Panc1 (cell line): ENCODE data around the gene WIPF1. TPM values are rescaled to one million over a fixed set of nuclear protein-coding genes. Genes with fewer than 3 reads are reported as not detected.

Source experiments
- ATAC-seq: fragments of 200-7000 bp; cut with Tn5 transposase; 2 replicates; pipeline ENCODE4 v1.9.1; 2020; ENCODE audit warnings: mild to moderate bottlenecking, moderate library complexity
- BruUV-seq: library from RNA; stranded (reverse); fragments of 400-500 nt; replicated peaks from 2 replicates; lab custom pipeline; 2021; lab: Mats Ljungman, UMichigan
- CTCF ChIA-PET: fragments of 300-600 bp; sonication (Branson Sonifier 250); formaldehyde crosslinking; loops from one replicate; lab custom pipeline; 2022; ENCODE audit warnings: antibody characterized with exemption; lab: Charles Lee
- POLR2A ChIA-PET: fragments of 300-600 bp; sonication (Branson Sonifier 250); formaldehyde crosslinking; loops from one replicate; lab custom pipeline; 2022; ENCODE audit warnings: antibody characterized with exemption; lab: Charles Lee
- DNase-seq: peaks from one replicate; pipeline ENCODE4 v3.0.0-alpha.2; 2010; ENCODE audit warnings: low read depth, low spot score
- H3K27ac ChIP-seq: 2 replicates; pipeline ENCODE4 v1.5.1; 2011; ENCODE audit warnings: mild to moderate bottlenecking, low read length, inconsistent platforms
- H3K27me3 ChIP-seq: fragments of 200-500 bp; sonication (Bioruptor generic); 2 replicates; pipeline ENCODE4 v1.6.0; 2014; ENCODE audit warnings: low read length, inconsistent platforms; ENCODE audit not compliant: control insufficient read depth, insufficient read depth
- H3K36me3 ChIP-seq: fragments of 200-500 bp; sonication (Bioruptor generic); 2 replicates; pipeline ENCODE4 v1.5.1; 2014; ENCODE audit warnings: inconsistent platforms, mild to moderate bottlenecking, low read length, moderate library complexity; ENCODE audit not compliant: control insufficient read depth, insufficient read depth
- H3K4me1 ChIP-seq: 2 replicates; pipeline ENCODE4 v1.5.1; 2011; ENCODE audit warnings: inconsistent platforms, mild to moderate bottlenecking, low read length, moderate library complexity; ENCODE audit not compliant: control insufficient read depth, insufficient read depth
- H3K4me3 ChIP-seq, 2 experiments: 2 replicates each; pipeline ENCODE4 v1.5.1; 2011 to 2012; ENCODE audit warnings: low read depth in 2 of 2, low read length in 2 of 2, mild to moderate bottlenecking in 2 of 2, inconsistent platforms in 1 of 2, moderate library complexity in 1 of 2
- H3K9me3 ChIP-seq: fragments of 200-500 bp; sonication (Bioruptor generic); 2 replicates; pipeline ENCODE4 v1.5.1; 2014; ENCODE audit warnings: low read depth, mild to moderate bottlenecking, inconsistent platforms, low read length, moderate library complexity; ENCODE audit not compliant: control insufficient read depth, insufficient read depth
- POLR2AphosphoS5 ChIP-seq: IDR thresholded peaks from 2 replicates; pipeline ENCODE4 v1.6.1; 2012; ENCODE audit warnings: mild to moderate bottlenecking, low read depth, low read length, moderate library complexity
- SIN3A ChIP-seq: IDR thresholded peaks from 2 replicates; pipeline ENCODE4 v1.6.1; 2012; ENCODE audit warnings: low read depth, mild to moderate bottlenecking, low read length, moderate library complexity, borderline replicate concordance; ENCODE audit not compliant: insufficient read depth
- TCF7L2 ChIP-seq: IDR thresholded peaks from 2 replicates; pipeline ENCODE4 v1.6.1; 2011; ENCODE audit warnings: mild to moderate bottlenecking, low read depth, low read length, inconsistent platforms
- in situ Hi-C: cut with HindIII; loops from 2 replicates; pipeline ENCODE4 v1.10.0; 2016; ENCODE audit warnings: low sequenced_read_pairs, low pct_unique_long_range_greater_than_20kb
- intact Hi-C: fragments of 100-400 bp; cut with micrococcal nuclease; formaldehyde crosslinking; loops from one replicate; pipeline ENCODE4 v1.10.0; 2022; ENCODE audit not compliant: unreplicated experiment
- total RNA-seq: library from RNA; stranded (reverse); gene quantifications from one replicate; pipeline ENCODE4 v1.2.1, GENCODE V29; 2021; ENCODE audit not compliant: unreplicated experiment
- TF ChIP-seq, protein P1 (sequence below): fragments of 450-650 bp; IDR thresholded peaks from 2 replicates; pipeline ENCODE4 v1.5.1; 2017; ENCODE audit warnings: mild to moderate bottlenecking
- TF ChIP-seq, protein P2 (sequence below), 2 experiments: IDR thresholded peaks; 2 replicates each; pipeline ENCODE4 v1.6.1; 2011 to 2012; ENCODE audit warnings: low read depth in 2 of 2, control low read depth in 1 of 2, low read length in 1 of 2, mild to moderate bottlenecking in 1 of 2, moderate library complexity in 1 of 2; ENCODE audit not compliant: insufficient read depth in 1 of 2

WIPF1 gene
- total RNA-seq, 1 experiment from 2014 or later, result 8.3 TPM

DNA sequence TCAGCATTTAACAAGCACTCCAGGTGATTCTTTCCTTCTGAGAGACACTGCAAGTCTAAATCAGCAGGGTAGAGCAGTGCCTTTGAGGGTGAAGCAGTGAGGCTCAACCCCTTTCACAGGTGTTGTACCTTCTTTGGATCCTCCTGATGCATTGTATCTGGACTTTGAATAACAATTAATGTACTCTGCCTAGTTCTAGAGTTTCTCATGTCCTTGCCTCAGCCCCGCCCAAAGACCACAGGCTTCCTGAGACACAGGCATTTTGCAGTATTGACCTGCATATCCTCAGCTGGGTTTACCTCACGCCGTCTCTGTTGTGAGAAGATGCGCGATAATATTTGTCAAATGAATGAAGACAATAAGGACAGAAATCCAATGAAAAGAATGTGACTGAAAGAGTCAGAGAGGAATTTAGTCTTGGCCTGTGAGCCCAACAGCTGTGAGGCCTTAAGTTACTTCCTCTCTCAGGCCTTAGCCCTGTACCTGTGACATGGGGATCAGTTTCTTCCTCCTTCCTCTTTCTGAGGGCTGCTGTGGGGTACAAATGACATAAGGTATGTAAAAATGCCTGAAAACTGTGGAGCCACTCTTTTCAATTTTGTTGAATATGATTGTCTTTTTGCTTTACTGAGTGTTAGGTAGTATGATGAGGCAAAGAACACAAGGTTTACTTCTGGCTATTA, 43.7 kb downstream of the WIPF1 start:
- TF ChIP-seq, protein P1, sequence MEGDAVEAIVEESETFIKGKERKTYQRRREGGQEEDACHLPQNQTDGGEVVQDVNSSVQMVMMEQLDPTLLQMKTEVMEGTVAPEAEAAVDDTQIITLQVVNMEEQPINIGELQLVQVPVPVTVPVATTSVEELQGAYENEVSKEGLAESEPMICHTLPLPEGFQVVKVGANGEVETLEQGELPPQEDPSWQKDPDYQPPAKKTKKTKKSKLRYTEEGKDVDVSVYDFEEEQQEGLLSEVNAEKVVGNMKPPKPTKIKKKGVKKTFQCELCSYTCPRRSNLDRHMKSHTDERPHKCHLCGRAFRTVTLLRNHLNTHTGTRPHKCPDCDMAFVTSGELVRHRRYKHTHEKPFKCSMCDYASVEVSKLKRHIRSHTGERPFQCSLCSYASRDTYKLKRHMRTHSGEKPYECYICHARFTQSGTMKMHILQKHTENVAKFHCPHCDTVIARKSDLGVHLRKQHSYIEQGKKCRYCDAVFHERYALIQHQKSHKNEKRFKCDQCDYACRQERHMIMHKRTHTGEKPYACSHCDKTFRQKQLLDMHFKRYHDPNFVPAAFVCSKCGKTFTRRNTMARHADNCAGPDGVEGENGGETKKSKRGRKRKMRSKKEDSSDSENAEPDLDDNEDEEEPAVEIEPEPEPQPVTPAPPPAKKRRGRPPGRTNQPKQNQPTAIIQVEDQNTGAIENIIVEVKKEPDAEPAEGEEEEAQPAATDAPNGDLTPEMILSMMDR, result no peak
- TF ChIP-seq SIN3A (no peak), TCF7L2 (no peak), POLR2AphosphoS5 (no peak)
- TF ChIP-seq, protein P2, sequence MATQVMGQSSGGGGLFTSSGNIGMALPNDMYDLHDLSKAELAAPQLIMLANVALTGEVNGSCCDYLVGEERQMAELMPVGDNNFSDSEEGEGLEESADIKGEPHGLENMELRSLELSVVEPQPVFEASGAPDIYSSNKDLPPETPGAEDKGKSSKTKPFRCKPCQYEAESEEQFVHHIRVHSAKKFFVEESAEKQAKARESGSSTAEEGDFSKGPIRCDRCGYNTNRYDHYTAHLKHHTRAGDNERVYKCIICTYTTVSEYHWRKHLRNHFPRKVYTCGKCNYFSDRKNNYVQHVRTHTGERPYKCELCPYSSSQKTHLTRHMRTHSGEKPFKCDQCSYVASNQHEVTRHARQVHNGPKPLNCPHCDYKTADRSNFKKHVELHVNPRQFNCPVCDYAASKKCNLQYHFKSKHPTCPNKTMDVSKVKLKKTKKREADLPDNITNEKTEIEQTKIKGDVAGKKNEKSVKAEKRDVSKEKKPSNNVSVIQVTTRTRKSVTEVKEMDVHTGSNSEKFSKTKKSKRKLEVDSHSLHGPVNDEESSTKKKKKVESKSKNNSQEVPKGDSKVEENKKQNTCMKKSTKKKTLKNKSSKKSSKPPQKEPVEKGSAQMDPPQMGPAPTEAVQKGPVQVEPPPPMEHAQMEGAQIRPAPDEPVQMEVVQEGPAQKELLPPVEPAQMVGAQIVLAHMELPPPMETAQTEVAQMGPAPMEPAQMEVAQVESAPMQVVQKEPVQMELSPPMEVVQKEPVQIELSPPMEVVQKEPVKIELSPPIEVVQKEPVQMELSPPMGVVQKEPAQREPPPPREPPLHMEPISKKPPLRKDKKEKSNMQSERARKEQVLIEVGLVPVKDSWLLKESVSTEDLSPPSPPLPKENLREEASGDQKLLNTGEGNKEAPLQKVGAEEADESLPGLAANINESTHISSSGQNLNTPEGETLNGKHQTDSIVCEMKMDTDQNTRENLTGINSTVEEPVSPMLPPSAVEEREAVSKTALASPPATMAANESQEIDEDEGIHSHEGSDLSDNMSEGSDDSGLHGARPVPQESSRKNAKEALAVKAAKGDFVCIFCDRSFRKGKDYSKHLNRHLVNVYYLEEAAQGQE (IDR thresholded peaks at IDR 0.05; ENCODE audit: insufficient read depth in 1 of 2, low read depth in 2 of 2, low read length in 1 of 2), result no peak
- Histone ChIP-seq H3K4me3 (no peak overlapping the region), H3K9me3 (peaks cover 3% of the 10 kb centered on the region; the same call in 1 of the 2 replicates), H3K27me3 (no peaks in the 10 kb centered on the region), H3K4me1 (no peaks in the 10 kb centered on the region), H3K36me3 (no peaks in the 10 kb centered on the region), H3K27ac (no peak overlapping the region)
- BruUV-seq, result no TSS peak
- intact Hi-C loops, result no loop called here
- ChIA-PET POLR2A (no interaction called here), CTCF (no interaction called here)
- in situ Hi-C loops, result no loop called here
- ATAC-seq (no peak), DNase-seq (no peak)

DNA sequence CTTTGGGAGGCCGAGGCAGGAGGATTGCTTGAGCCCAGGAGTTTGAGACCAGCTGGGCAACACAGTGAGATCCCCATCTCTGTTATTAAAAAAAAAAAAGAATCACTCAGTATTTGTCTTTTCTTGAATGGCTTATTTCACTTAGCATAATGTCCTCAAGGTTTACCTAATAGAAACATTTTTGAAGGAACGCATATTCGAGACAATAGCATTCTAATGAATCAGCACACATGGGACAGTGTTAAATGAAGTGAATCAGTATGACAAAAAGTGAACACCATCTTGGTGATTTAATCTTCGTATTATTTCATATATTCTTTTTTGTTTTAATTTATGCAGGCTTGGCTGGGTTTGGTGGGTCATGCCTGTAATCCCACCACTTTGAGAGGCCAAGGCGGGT, 44.7 kb downstream of the WIPF1 start:
- no peak for TF ChIP-seq SIN3A
- TF ChIP-seq, protein P2 (IDR thresholded peaks at IDR 0.05; ENCODE audit: insufficient read depth in 1 of 2, low read depth in 2 of 2, low read length in 1 of 2), result no peak
- TF ChIP-seq POLR2AphosphoS5, result no peak
- TF ChIP-seq, protein P1, result no peak
- Histone ChIP-seq H3K9me3 (peaks cover 3% of the 10 kb centered on the region; the same call in 1 of the 2 replicates), H3K27ac (no peak overlapping the region), H3K27me3 (no peaks in the 10 kb centered on the region), H3K4me1 (no peaks in the 10 kb centered on the region), H3K4me3 (no peak overlapping the region), H3K36me3 (no peaks in the 10 kb centered on the region)
- ATAC-seq (no peak), DNase-seq (no peak)
- BruUV-seq, result no TSS peak
- POLR2A ChIA-PET, result interaction anchor here (0.7 kb wide), 1 partner anchor 674 kb away, joined by 3 read pairs; no protein-coding TSS in a partner anchor
- in situ Hi-C loops, result no loop called here
- intact Hi-C loops, result no loop called here
- CTCF ChIA-PET, result interaction anchor here (0.7 kb wide), 1 partner anchor 66 kb away, joined by 7 read pairs; no protein-coding TSS in a partner anchor
